Tibial nerve (tissue), 3 donors: ENCODE measurements around the gene AMOTL2.

ENCODE experiments used
- CTCF ChIP-seq, 5 experiments: fragments of 200-600 bp in 3 of 5; fragments of 450-650 bp in 2 of 5; sonication (generic) in 3 of 5; IDR thresholded peaks; one replicate each; pipeline ENCODE4 v1.5.1; 2016 to 2019; ENCODE audit warnings: antibody characterized with exemption in 5 of 5, mild to moderate bottlenecking in 3 of 5, moderate library complexity in 2 of 5
- POLR2A ChIP-seq, 2 donors: fragments of 450-650 bp; IDR thresholded peaks; one replicate each; pipeline ENCODE4 v1.6.1; 2017; ENCODE audit warnings: antibody characterized with exemption in 2 of 2, mild to moderate bottlenecking in 2 of 2, moderate library complexity in 2 of 2

GRCh38 chr3:134381831-134382442, 7.7 kb upstream of the AMOTL2 start:
- TF ChIP-seq CTCF (IDR thresholded peaks at IDR 0.05) (no peak), POLR2A (IDR thresholded peaks at IDR 0.05) (no peak)
